ENCODE measurements around the gene FADS6.

The FADS6 gene

DNA sequence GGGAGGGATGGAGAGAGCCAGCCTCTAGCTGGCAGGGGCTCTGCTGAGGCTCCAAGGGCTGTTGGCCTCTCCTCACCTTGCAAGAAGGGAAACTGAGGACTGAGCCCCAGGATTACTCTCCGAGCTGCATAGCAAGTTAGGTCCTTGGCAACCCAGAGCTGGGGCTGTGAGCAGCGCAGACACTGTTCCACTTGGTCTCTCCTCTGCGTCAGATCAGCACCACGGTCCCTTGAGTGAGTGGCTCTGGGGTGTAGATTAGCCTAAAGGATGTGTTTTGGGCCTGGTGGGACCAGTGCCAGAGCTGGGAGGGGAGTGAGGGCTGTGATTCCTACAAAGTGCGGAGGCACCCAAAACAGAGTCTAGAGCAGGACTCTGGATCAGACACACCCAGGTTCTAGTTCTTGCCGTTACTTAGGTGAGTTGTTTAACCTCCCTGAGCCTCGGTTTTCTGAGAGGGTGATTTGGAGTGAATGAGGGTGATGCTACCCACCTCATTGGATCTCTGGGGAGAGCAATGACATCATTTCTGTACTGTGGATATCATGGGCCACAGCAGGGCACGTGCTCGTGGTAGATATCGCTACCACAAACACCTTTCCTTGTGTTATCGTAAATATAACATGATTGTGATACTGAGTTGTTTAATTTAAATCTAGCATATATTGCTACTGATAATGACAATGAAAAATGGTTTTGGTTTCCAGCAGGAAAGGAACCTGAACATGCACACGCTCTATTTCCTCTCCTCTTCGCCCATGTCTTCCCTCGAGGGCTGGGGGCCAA, 8.1 kb upstream of the FADS6 start:
- Histone ChIP-seq H2BK120ac (ENCODE audit: low read depth, low read length) (no peak overlapping the region), H3K36me3 (ENCODE audit: control insufficient read depth, insufficient read depth, low read length) (no peaks in the 10 kb centered on the region), H3K56ac (ENCODE audit: low read length) (no peak overlapping the region), H3K79me2 (ENCODE audit: control insufficient read depth, insufficient read depth, low read length) (no peaks in the 10 kb centered on the region), H2AK5ac (ENCODE audit: low read length) (no peak overlapping the region), H3K9ac (ENCODE audit: low read length) (no peak overlapping the region), H4K5ac (ENCODE audit: low read length) (no peak overlapping the region), H2BK5ac (ENCODE audit: low read length) (no peak overlapping the region), H3K79me1 (ENCODE audit: low read length) (no peaks in the 10 kb centered on the region), H3K4me1 (ENCODE audit: control insufficient read depth, low read depth, low read length) (no peaks in the 10 kb centered on the region), H3K4me2 (ENCODE audit: low read length) (no peak overlapping the region), H3K27me3 (ENCODE audit: insufficient read depth, low read length, poor library complexity) (no peaks in the 10 kb centered on the region), H3K23ac (ENCODE audit: low read length) (no peak overlapping the region), H3K27ac (ENCODE audit: low read depth, low read length) (no peak overlapping the region), H3K18ac (ENCODE audit: low read length) (no peak overlapping the region), H3K4ac (ENCODE audit: low read depth, low read length) (no peak overlapping the region), H4K8ac (ENCODE audit: low read depth, low read length) (no peak overlapping the region), H2BK15ac (replicated peaks; ENCODE audit: low read depth) (no peak overlapping the region), H3K4me3 (ENCODE audit: low read length) (no peak overlapping the region)
- WGBS (ENCODE audit: extremely low coverage, insufficient coverage, low lambda C conversion rate): no CpG with 5 or more reads among the region's 14 CpGs
- no peak for DNase-seq

GRCh38 chr17:74900208-74900607, 6.8 kb upstream of the FADS6 start:
- H2BK5ac ChIP-seq (ENCODE audit: low read length): no peak overlapping the region
- WGBS (ENCODE audit: extremely low coverage, insufficient coverage, low lambda C conversion rate): no CpG with 5 or more reads among the region's 8 CpGs
- no peak overlapping the region for H3K4ac ChIP-seq (ENCODE audit: low read depth, low read length)

GRCh38 chr17:74898376-74898946, 5.0 kb upstream of the FADS6 start:
- Histone ChIP-seq H3K27ac (ENCODE audit: low read depth, low read length) (no peak overlapping the region), H3K27me3 (ENCODE audit: insufficient read depth, low read length, poor library complexity) (no peaks in the 10 kb centered on the region)
- DNase-seq: no peak

More at GRCh38 chr17:74900208-74900607, 6.8 kb upstream of the FADS6 start:
- Histone ChIP-seq H3K4me1 (ENCODE audit: control insufficient read depth, low read depth, low read length) (no peaks in the 10 kb centered on the region), H3K18ac (ENCODE audit: low read length) (no peak overlapping the region), H3K79me1 (ENCODE audit: low read length) (no peaks in the 10 kb centered on the region), H3K36me3 (ENCODE audit: control insufficient read depth, insufficient read depth, low read length) (no peaks in the 10 kb centered on the region), H4K5ac (ENCODE audit: low read length) (no peak overlapping the region), H2BK120ac (ENCODE audit: low read depth, low read length) (no peak overlapping the region), H3K23ac (ENCODE audit: low read length) (no peak overlapping the region), H3K79me2 (ENCODE audit: control insufficient read depth, insufficient read depth, low read length) (no peaks in the 10 kb centered on the region), H2BK15ac (replicated peaks; ENCODE audit: low read depth) (no peak overlapping the region), H3K9ac (ENCODE audit: low read length) (no peak overlapping the region), H3K27me3 (ENCODE audit: insufficient read depth, low read length, poor library complexity) (no peaks in the 10 kb centered on the region), H2AK5ac (ENCODE audit: low read length) (no peak overlapping the region), H4K8ac (ENCODE audit: low read depth, low read length) (no peak overlapping the region), H3K4me2 (ENCODE audit: low read length) (no peak overlapping the region), H3K4me3 (ENCODE audit: low read length) (no peak overlapping the region), H3K56ac (ENCODE audit: low read length) (no peak overlapping the region), H3K27ac (ENCODE audit: low read depth, low read length) (no peak overlapping the region)
- no peak for DNase-seq

DNA sequence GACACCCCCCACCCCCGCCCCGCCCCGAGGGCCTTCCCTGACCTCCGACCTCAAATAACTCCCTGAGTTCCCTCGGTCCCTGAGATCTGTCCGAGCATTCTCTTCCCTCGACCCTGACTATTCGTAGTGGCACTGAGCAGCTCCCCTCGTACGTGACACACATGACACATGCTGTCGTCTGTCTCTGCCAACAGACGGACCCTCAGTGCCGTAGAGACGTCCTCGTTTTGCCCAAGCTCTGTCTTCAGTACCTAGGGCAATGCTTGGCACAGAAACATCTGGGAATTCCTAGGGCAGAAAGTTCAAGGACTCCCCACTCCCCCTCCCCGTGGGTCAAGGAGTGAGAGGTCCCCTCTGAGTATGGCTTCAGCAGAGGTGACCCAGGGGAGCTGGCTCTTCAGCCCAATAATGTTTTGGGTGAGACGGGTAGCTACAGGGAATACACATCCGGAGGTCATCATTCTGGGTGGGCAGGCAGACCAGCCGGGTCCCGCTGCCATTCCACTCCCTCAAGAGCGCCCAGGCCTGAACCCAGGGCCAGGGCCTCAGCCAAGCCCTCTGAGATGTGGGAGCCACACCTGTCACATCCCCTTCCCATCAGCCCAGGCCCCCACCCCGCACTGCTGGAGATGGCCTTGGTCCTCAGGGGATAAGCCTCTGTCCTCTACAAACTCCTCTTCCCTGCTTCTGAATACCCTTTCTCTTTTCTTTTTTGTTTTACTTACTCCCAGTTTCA, 671 bp upstream of the FADS6 start:
- no peak overlapping the region for H2BK120ac ChIP-seq (ENCODE audit: low read depth, low read length)
- H4K8ac ChIP-seq (ENCODE audit: low read depth, low read length): no peak overlapping the region
- peak overlapping the region; percentile 82 for H3K56ac ChIP-seq (ENCODE audit: low read length)
- H3K4me1 ChIP-seq (ENCODE audit: control insufficient read depth, low read depth, low read length): peaks cover 3% of the 10 kb centered on the region
- H3K18ac ChIP-seq (ENCODE audit: low read length): no peak overlapping the region
- no peak overlapping the region for H3K4ac ChIP-seq (ENCODE audit: low read depth, low read length)
- no peak overlapping the region for H2AK5ac ChIP-seq (ENCODE audit: low read length)
- no peak overlapping the region for H3K27ac ChIP-seq (ENCODE audit: low read depth, low read length)
- H3K4me2 ChIP-seq (ENCODE audit: low read length): peak overlapping the region; percentile 88
- H2BK15ac ChIP-seq (replicated peaks; ENCODE audit: low read depth): no peak overlapping the region
- DNase-seq: no peak
- no peaks in the 10 kb centered on the region for H3K27me3 ChIP-seq (ENCODE audit: insufficient read depth, low read length, poor library complexity)
- no CpG with 5 or more reads among the region's 22 CpGs for WGBS (ENCODE audit: extremely low coverage, insufficient coverage, low lambda C conversion rate)
- H3K79me2 ChIP-seq (ENCODE audit: control insufficient read depth, insufficient read depth, low read length): no peaks in the 10 kb centered on the region
- peak overlapping the region; percentile 41 for H3K9ac ChIP-seq (ENCODE audit: low read length)
- no peaks in the 10 kb centered on the region for H3K79me1 ChIP-seq (ENCODE audit: low read length)
- H3K36me3 ChIP-seq (ENCODE audit: control insufficient read depth, insufficient read depth, low read length): no peaks in the 10 kb centered on the region
- no peak overlapping the region for H2BK5ac ChIP-seq (ENCODE audit: low read length)
- H4K5ac ChIP-seq (ENCODE audit: low read length): no peak overlapping the region
- H3K23ac ChIP-seq (ENCODE audit: low read length): no peak overlapping the region
- no peak overlapping the region for H3K4me3 ChIP-seq (ENCODE audit: low read length)

More at GRCh38 chr17:74898376-74898946, 5.0 kb upstream of the FADS6 start:
- no peak overlapping the region for H4K5ac ChIP-seq (ENCODE audit: low read length)
- no peak overlapping the region for H2BK120ac ChIP-seq (ENCODE audit: low read depth, low read length)
- no CpG with 5 or more reads among the region's 11 CpGs for WGBS (ENCODE audit: extremely low coverage, insufficient coverage, low lambda C conversion rate)
- no peak overlapping the region for H3K56ac ChIP-seq (ENCODE audit: low read length)
- H3K4me1 ChIP-seq (ENCODE audit: control insufficient read depth, low read depth, low read length): peaks cover 3% of the 10 kb centered on the region
- no peak overlapping the region for H3K4me3 ChIP-seq (ENCODE audit: low read length)
- H2BK5ac ChIP-seq (ENCODE audit: low read length): no peak overlapping the region
- H3K9ac ChIP-seq (ENCODE audit: low read length): no peak overlapping the region
- H2BK15ac ChIP-seq (replicated peaks; ENCODE audit: low read depth): no peak overlapping the region
- no peak overlapping the region for H3K18ac ChIP-seq (ENCODE audit: low read length)
- H3K79me1 ChIP-seq (ENCODE audit: low read length): no peaks in the 10 kb centered on the region
- no peak overlapping the region for H4K8ac ChIP-seq (ENCODE audit: low read depth, low read length)
- H3K4ac ChIP-seq (ENCODE audit: low read depth, low read length): no peak overlapping the region
- H3K4me2 ChIP-seq (ENCODE audit: low read length): no peak overlapping the region
- no peak overlapping the region for H2AK5ac ChIP-seq (ENCODE audit: low read length)
- H3K23ac ChIP-seq (ENCODE audit: low read length): no peak overlapping the region
- H3K36me3 ChIP-seq (ENCODE audit: control insufficient read depth, insufficient read depth, low read length): no peaks in the 10 kb centered on the region
- no peaks in the 10 kb centered on the region for H3K79me2 ChIP-seq (ENCODE audit: control insufficient read depth, insufficient read depth, low read length)

DNA sequence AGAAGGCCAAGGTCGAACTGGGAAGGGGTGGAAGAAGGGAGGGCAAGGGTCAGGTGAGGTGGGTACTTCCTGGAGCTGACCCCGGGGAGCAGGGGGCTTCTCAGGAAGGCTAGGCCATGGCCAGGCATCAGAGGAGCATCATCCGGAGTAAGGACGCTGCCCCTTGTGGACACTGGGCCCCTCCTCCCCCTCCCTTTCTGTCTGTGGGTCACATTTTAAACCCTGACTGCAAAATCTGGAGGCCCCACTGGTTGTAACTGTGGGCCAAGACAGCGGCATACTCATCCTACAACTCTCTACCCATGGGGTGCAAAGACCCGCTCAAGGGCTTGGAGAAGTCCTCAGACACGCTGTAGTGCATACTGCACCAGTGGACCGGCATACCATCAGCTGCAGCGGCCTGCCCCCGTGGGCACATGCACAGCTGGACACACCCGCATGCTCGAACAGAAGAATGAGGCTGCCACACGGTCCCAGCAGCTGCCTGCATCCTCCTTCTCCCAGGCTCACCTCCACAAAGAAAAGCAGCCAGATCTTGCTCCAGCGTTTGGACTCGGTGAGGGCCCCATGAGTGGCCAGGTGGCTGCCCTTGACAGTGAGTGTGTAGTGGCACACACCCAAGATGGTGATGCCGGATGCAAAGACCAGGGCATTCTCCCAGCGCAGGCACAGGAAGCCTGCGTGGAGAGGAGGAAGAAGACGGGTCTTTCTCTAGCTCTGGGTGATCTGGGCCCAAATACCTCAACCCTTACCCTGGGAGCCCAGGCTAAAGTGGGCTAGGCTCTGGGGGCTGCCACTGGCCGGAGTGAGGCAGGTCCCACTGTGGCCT, 1.2 kb downstream of the FADS6 start:
- Histone ChIP-seq H2BK15ac (replicated peaks; ENCODE audit: low read depth) (no peak overlapping the region), H3K9ac (ENCODE audit: low read length) (no peak overlapping the region), H4K8ac (ENCODE audit: low read depth, low read length) (no peak overlapping the region), H3K4me1 (ENCODE audit: control insufficient read depth, low read depth, low read length) (peaks cover 3% of the 10 kb centered on the region), H3K36me3 (ENCODE audit: control insufficient read depth, insufficient read depth, low read length) (no peaks in the 10 kb centered on the region), H3K4ac (ENCODE audit: low read depth, low read length) (no peak overlapping the region), H3K18ac (ENCODE audit: low read length) (no peak overlapping the region), H2BK120ac (ENCODE audit: low read depth, low read length) (no peak overlapping the region), H2AK5ac (ENCODE audit: low read length) (no peak overlapping the region), H3K23ac (ENCODE audit: low read length) (no peak overlapping the region), H3K4me2 (ENCODE audit: low read length) (no peak overlapping the region), H3K27me3 (ENCODE audit: insufficient read depth, low read length, poor library complexity) (no peaks in the 10 kb centered on the region), H3K56ac (ENCODE audit: low read length) (peak overlapping the region; percentile 82), H3K79me2 (ENCODE audit: control insufficient read depth, insufficient read depth, low read length) (no peaks in the 10 kb centered on the region), H3K27ac (ENCODE audit: low read depth, low read length) (no peak overlapping the region), H3K4me3 (ENCODE audit: low read length) (no peak overlapping the region), H4K5ac (ENCODE audit: low read length) (no peak overlapping the region), H3K79me1 (ENCODE audit: low read length) (no peaks in the 10 kb centered on the region), H2BK5ac (ENCODE audit: low read length) (no peak overlapping the region)
- WGBS (ENCODE audit: extremely low coverage, insufficient coverage, low lambda C conversion rate): no CpG with 5 or more reads among the region's 20 CpGs
- DNase-seq: no peak

Measured in mesendoderm (in vitro differentiated cells).